Endothelial cell of umbilical vein (primary cell): ENCODE data around the gene DHDH. TPM values are rescaled to one million over a fixed set of nuclear protein-coding genes. Genes with fewer than 3 reads are reported as not detected.

Experiments
- BruUV-seq: library from RNA; stranded (reverse); fragments of 400-500 nt; replicated peaks from 2 replicates; lab custom pipeline; 2021; lab: Mats Ljungman, UMichigan
- CTCF ChIA-PET: fragments of 300-600, 350-600 bp; sonication (Branson Sonifier 250); formaldehyde crosslinking; loops from one replicate; lab custom pipeline; 2021; ENCODE audit warnings: antibody characterized with exemption, inconsistent platforms; lab: Charles Lee
- POLR2A ChIA-PET: fragments of 300-600, 350-600 bp; sonication (Branson Sonifier 250); formaldehyde crosslinking; loops from one replicate; lab custom pipeline; 2021; ENCODE audit warnings: antibody characterized with exemption, inconsistent platforms; lab: Charles Lee
- DNase-seq: peaks from one replicate; pipeline ENCODE4 v3.0.0-alpha.2; 2011; ENCODE audit warnings: low read depth, low spot score
- FAIRE-seq: peaks from 2 replicates; lab custom pipeline; 2011; peaks lifted over from hg19 to GRCh38; lab: Jason Lieb, UNC
- H2AFZ ChIP-seq: 2 replicates; pipeline ENCODE4 v1.6.0; 2012; ENCODE audit warnings: low read depth, low read length, control low read depth, inconsistent platforms
- H3K27ac ChIP-seq: 2 replicates; pipeline ENCODE4 v1.5.1; 2011; ENCODE audit warnings: low read depth, mild to moderate bottlenecking, control low read depth, low read length, moderate library complexity; ENCODE audit not compliant: insufficient read depth
- H3K27me3 ChIP-seq, 2 experiments: 2 replicates each; pipeline versions ENCODE4 v1.6.0 to v1.6.1; 2011; ENCODE audit warnings: low read length in 2 of 2, mixed read lengths in 1 of 2; ENCODE audit not compliant: control insufficient read depth in 2 of 2, insufficient read depth in 2 of 2
- H3K36me3 ChIP-seq, 2 experiments: 2 replicates in 1 of 2; 3 replicates in 1 of 2; pipeline ENCODE4 v1.5.1; 2011; ENCODE audit warnings: low read length in 2 of 2, mild to moderate bottlenecking in 1 of 2, moderate library complexity in 1 of 2; ENCODE audit not compliant: control insufficient read depth in 2 of 2, insufficient read depth in 2 of 2; ENCODE audit errors: extremely low read depth in 1 of 2
- H3K4me1 ChIP-seq: 3 replicates; pipeline ENCODE4 v1.5.1; 2011; ENCODE audit warnings: mild to moderate bottlenecking, low read length; ENCODE audit not compliant: control insufficient read depth, insufficient read depth; ENCODE audit errors: extremely low read depth
- H3K4me2 ChIP-seq: 2 replicates; pipeline ENCODE4 v1.6.1; 2011; ENCODE audit warnings: low read length, control low read depth, mixed read lengths; ENCODE audit not compliant: insufficient read depth
- H3K4me3 ChIP-seq, 3 experiments: fragments of 200-600 bp in 1 of 3; sonication (generic), shearing (Covaris generic) in 1 of 3; replicated peaks in 1 of 3; 2 replicates each; pipeline ENCODE4 v1.5.1; 2011 to 2016; ENCODE audit warnings: control low read depth in 3 of 3, low read length in 3 of 3, mild to moderate bottlenecking in 2 of 3, inconsistent platforms in 1 of 3, low read depth in 1 of 3, moderate library complexity in 1 of 3; ENCODE audit not compliant: insufficient read depth in 1 of 3
- H3K79me2 ChIP-seq: 2 replicates; pipeline ENCODE4 v1.6.0; 2012; ENCODE audit warnings: low read length, inconsistent platforms; ENCODE audit not compliant: control insufficient read depth, insufficient read depth
- H3K9ac ChIP-seq: replicated peaks from 2 replicates; pipeline ENCODE3; 2011; ENCODE audit warnings: low read length, control low read depth; ENCODE audit not compliant: insufficient read depth; ENCODE audit errors: extremely low read depth
- H3K9me1 ChIP-seq: replicated peaks from 3 replicates; pipeline ENCODE4 v1.6.0; 2011; ENCODE audit warnings: mild to moderate bottlenecking, low read length; ENCODE audit not compliant: control insufficient read depth, insufficient read depth; ENCODE audit errors: extremely low read depth
- H3K9me3 ChIP-seq: replicated peaks from 2 replicates; pipeline ENCODE4 v1.5.1; 2012; ENCODE audit warnings: low read length, inconsistent platforms; ENCODE audit not compliant: control insufficient read depth, insufficient read depth
- H4K20me1 ChIP-seq: replicated peaks from 2 replicates; pipeline ENCODE3; 2011; ENCODE audit warnings: mild to moderate bottlenecking, low read length; ENCODE audit not compliant: control insufficient read depth, insufficient read depth; ENCODE audit errors: extremely low read depth
- CTCF ChIP-seq, 2 donors: IDR thresholded peaks; 1 replicate in 1 of 2; 2 replicates in 1 of 2; pipeline ENCODE4 v1.5.1; 2011; ENCODE audit warnings: low read length in 2 of 2, mild to moderate bottlenecking in 2 of 2, moderate library complexity in 2 of 2, control low read depth in 1 of 2, inconsistent platforms in 1 of 2, low read depth in 1 of 2; ENCODE audit not compliant: insufficient read depth in 1 of 2; ENCODE audit errors: extremely low read depth in 1 of 2
- JUN ChIP-seq: IDR thresholded peaks from 2 replicates; pipeline ENCODE4 v1.6.1; 2011; ENCODE audit warnings: borderline replicate concordance, low read depth; ENCODE audit not compliant: insufficient read length, insufficient read depth
- MYC ChIP-seq: IDR thresholded peaks from one replicate; pipeline ENCODE4 v1.6.1; 2011; ENCODE audit warnings: mild to moderate bottlenecking, low read depth, low read length
- dilution Hi-C: fragments of 300-500 bp; cut with MboI; formaldehyde crosslinking; loops from one replicate; pipeline ENCODE4 v1.15.0; 2019; ENCODE audit warnings: low sequenced_read_pairs; ENCODE audit not compliant: extremely low pct_ligation_motif_present
- intact Hi-C: fragments of 100-400 bp; cut with micrococcal nuclease; formaldehyde crosslinking; loops from one replicate; pipeline ENCODE4 v1.10.0; 2022
- polyA plus RNA-seq, 4 experiments: library from polyadenylated mRNA; depleted of rRNA in 3 of 4; stranded (reverse) in 3 of 4; unstranded in 1 of 4; fragments of >200 nt; gene quantifications; 2 replicates each; pipeline versions ENCODE4 v1.2.1 to v1.2.3, GENCODE V29; 2011 to 2012; ENCODE audit warnings: missing spikeins in 1 of 4
- total RNA-seq: library from RNA; stranded (reverse); gene quantifications from 2 replicates; pipeline ENCODE4 v1.2.3, GENCODE V29; 2021

Gene DHDH
- total and polyA plus RNA-seq, 2 donors (not counting 3 experiments of a cell fraction or from before 2014, with no cell fraction given) = not detected

GRCh38 chr19:48950830-48951519 lies 17.5 kb downstream of the DHDH start:
- POLR2A ChIA-PET = no interaction called here
- peak; percentile 8 for FAIRE-seq
- CTCF ChIA-PET = interaction anchor here (1.1 to 2.0 kb wide), 5 partner anchors 18 to 163 kb away, joined by 3 to 6 read pairs (median 3); partner anchors contain the start of gene DHDH

More at GRCh38 chr19:48950830-48951519, 17.5 kb downstream of the DHDH start:
- H3K9ac ChIP-seq = no peak overlapping the region
- no peaks in the 10 kb centered on the region for H3K36me3 ChIP-seq
- no peak for DNase-seq
- intact Hi-C loops (no loop called here), dilution Hi-C loops (no loop called here)
- H2AFZ ChIP-seq = peak overlapping the region; percentile 60
- TF ChIP-seq MYC (no peak), CTCF (IDR thresholded peaks at IDR 0.05; ENCODE audit: extremely low read depth in 1 of 2, insufficient read depth in 1 of 2, low read depth in 1 of 2, low read length in 2 of 2) (no peak), JUN (no peak)
- H3K79me2 ChIP-seq = peaks cover 12% of the 10 kb centered on the region
- no peak overlapping the region for H3K4me2 ChIP-seq
- H3K9me1 ChIP-seq = no peaks in the 10 kb centered on the region
- no peaks in the 10 kb centered on the region for H3K9me3 ChIP-seq
- BruUV-seq = no TSS peak
- H3K4me1 ChIP-seq = peaks cover 15% of the 10 kb centered on the region
- no peak overlapping the region for H3K27ac ChIP-seq
- no peak overlapping the region for H3K4me3 ChIP-seq
- H4K20me1 ChIP-seq = no peaks in the 10 kb centered on the region
- no peaks in the 10 kb centered on the region for H3K27me3 ChIP-seq
